GM06990 (cell line): ENCODE results near the gene TTC39C.

Experiments
- DNase-seq: peaks from one replicate; pipeline ENCODE4 v3.0.0-alpha.2; 2011; ENCODE audit not compliant: insufficient read length; ENCODE audit errors: extremely low read depth
- H3K27me3 ChIP-seq: replicated peaks from 2 replicates; pipeline ENCODE4 v1.6.0; 2011; ENCODE audit warnings: low read length; ENCODE audit not compliant: control insufficient read depth, insufficient read depth
- H3K36me3 ChIP-seq: 2 replicates; pipeline ENCODE4 v1.5.1; 2011; ENCODE audit warnings: low read length; ENCODE audit not compliant: control insufficient read depth, insufficient read depth
- H3K4me3 ChIP-seq: replicated peaks from 2 replicates; pipeline ENCODE4 v1.5.1; 2011; ENCODE audit warnings: low read depth, mild to moderate bottlenecking, control low read depth, low read length
- CTCF ChIP-seq: IDR thresholded peaks from 2 replicates; pipeline ENCODE4 v1.5.1; 2011; ENCODE audit warnings: low read length, control low read depth, mild to moderate bottlenecking, inconsistent platforms; ENCODE audit not compliant: insufficient read depth, poor library complexity, severe bottlenecking

Gene TTC39C

DNA sequence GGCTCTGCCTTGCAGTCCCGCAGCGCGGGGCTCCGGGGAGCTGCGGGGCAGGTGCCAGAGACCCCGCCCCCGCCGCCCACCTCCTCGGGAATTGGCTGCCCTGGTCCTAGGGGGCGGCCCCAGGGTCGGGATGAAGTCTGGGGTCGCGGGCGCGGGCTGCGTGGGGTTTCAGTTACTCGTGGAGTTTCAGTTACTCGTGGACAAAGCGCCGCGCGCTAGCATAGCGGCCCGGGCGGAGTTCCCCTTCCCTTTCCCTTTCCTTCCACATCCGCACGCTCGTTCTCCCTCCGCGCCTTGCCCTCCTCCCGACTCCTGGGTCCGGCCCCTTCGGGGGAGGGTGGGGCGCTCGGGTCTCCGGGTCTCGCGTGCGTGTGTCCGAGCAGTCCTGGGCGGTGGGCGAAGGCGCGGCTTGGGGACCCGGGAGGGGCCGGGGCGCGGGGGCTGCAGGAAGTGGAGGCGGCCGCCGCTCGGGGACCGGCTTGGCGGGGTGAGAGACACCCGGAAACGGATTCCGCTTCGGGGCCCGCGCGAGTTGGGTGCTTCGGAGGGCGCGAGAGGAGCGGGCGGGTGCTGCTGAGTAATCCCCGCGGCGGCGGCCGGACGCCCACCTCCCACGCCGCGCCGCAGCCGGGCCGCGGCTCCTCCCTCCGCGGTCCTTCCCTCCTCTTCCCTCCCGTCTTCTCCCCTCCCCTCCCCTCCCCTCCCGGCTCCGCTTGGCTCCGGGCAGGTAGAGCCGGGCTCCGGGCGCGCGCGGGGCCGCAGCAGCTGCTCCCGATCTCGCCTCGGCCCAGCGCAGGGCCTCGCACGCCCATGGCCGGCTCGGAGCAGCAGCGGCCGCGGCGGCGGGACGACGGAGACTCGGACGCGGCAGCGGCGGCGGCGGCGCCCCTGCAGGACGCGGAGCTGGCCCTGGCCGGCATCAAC lies at the start of gene TTC39C:
Gene TTC39C, plus strand, starts transcription at position 693 of the 924 bp plus-strand sequence. Its CDS starts 118 bp downstream, at position 811.
- Histone ChIP-seq H3K27me3 (no peaks in the 10 kb centered on the region), H3K4me3 (peak within 1 kb of the TSS; percentile 76), H3K36me3 (no peaks in the 10 kb centered on the region; the same call in 1 of the 2 replicates)
- TF ChIP-seq CTCF: no peak
- DNase-seq: peak; percentile 90

GRCh38 chr18:23966909-23967308 lies 47.6 kb upstream of the TTC39C start:
- DNase-seq: no peak
- no peak overlapping the region for H3K4me3 ChIP-seq
- no peaks in the 10 kb centered on the region for H3K36me3 ChIP-seq
- TF ChIP-seq CTCF: no peak
- no peaks in the 10 kb centered on the region; the same call in 1 of the 2 replicates for H3K27me3 ChIP-seq

- TF ChIP-seq CTCF: no peak
- no peaks in the 10 kb centered on the region for H3K36me3 ChIP-seq
- H3K4me3 ChIP-seq: no peak overlapping the region
- DNase-seq: peak; percentile 48
- no peaks in the 10 kb centered on the region; the same call in 1 of the 2 replicates for H3K27me3 ChIP-seq
These were observed 47.0 kb upstream of the TTC39C start for GRCh38 chr18:23967321-23968089.

GRCh38 chr18:23968638-23969604 lies 45.6 kb upstream of the TTC39C start:
- no peak for TF ChIP-seq CTCF
- Histone ChIP-seq H3K27me3 (no peaks in the 10 kb centered on the region; the same call in 1 of the 2 replicates), H3K36me3 (no peaks in the 10 kb centered on the region), H3K4me3 (no peak overlapping the region)
- DNase-seq: no peak

DNA sequence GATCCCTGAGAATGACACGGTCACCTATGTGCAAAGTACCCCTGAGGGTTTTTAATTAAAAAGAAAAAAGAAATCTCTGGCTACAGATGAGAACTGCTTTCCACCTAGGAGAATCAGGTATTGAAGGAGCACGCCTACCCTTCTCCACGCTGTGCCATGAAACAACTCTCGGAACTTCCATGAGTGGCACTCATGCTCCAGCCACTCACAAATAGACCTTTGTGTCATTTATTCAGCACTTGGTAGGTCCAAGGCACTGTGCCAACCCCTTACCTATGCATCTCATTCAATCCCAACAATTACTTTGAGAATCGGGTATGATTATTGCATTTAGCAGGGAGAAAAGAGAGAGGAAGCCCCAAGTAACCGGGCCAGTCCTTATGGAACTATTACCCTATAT lies 44.9 kb upstream of the TTC39C start:
- H3K4me3 ChIP-seq: no peak overlapping the region
- no peaks in the 10 kb centered on the region for H3K36me3 ChIP-seq
- no peaks in the 10 kb centered on the region; the same call in 1 of the 2 replicates for H3K27me3 ChIP-seq
- TF ChIP-seq CTCF: no peak
- no peak for DNase-seq
